Measurements from ENCODE around the gene SLAIN2. TPM values are rescaled to one million over a fixed set of nuclear protein-coding genes. Genes with fewer than 3 reads are reported as not detected.

Gene SLAIN2
- total RNA-seq, 6 donors from 2014 or later, result 20.6 to 90.9 (median 68.8) TPM

- Histone ChIP-seq H3K27ac (no peak overlapping the region), H3K36me3 (no peaks in the 10 kb centered on the region), H3K4me1 (no peaks in the 10 kb centered on the region), H3K27me3 (no peaks in the 10 kb centered on the region), H3K4me3 (no peak overlapping the region), H3K9me3 (no peaks in the 10 kb centered on the region)
- TF ChIP-seq CTCF (IDR thresholded peaks at IDR 0.05) (no peak), POLR2A (IDR thresholded peaks at IDR 0.05) (no peak), EP300 (IDR thresholded peaks at IDR 0.05) (no peak), POLR2AphosphoS5 (IDR thresholded peaks at IDR 0.05) (no peak)
- WGBS, 2 donors, result 91 to 94% methylated on average over 6 of the region's 6 CpGs
- ATAC-seq (ENCODE audit: low FRiP score in 2 of 2) (no peak), DNase-seq (no peak)
Observed at GRCh38 chr4:48475770-48476169, 134.4 kb downstream of the SLAIN2 start.

Other genes with a start within 250 kb of the SLAIN2 start
- 10 to 100 TPM in 2 of 6 donors, 1 to 10 TPM in 4; 4.0 to 16.8 (median 6.2) TPM for gene TXK, start 207.3 kb upstream of the SLAIN2 start, total RNA-seq
- 10 to 100 TPM in 3 of 6 donors, 1 to 10 TPM in 3; 5.9 to 26.2 (median 10.1) TPM for gene TEC, start 71.7 kb upstream of the SLAIN2 start, total RNA-seq
- 1 to 10 TPM in 2 of 6 donors, under 1 TPM in 3, not detected in 1; 0.72 to 2.1 (median 0.89) TPM for gene SLC10A4, start 141.8 kb downstream of the SLAIN2 start, total RNA-seq
- gene ZAR1, start 148.7 kb downstream of the SLAIN2 start, total RNA-seq, result 1 to 10 TPM in 2 of 6 donors, under 1 TPM in 3, not detected in 1; 0.29 to 6.3 (median 0.34) TPM

Measured in upper lobe of left lung (tissue), 6 donors.